DND-41 (cell line): ENCODE results near the gene WIPF3.

Source experiments
- ATAC-seq: fragments of 200-7000 bp; cut with Tn5 transposase; 3 replicates; pipeline ENCODE4 v1.9.1; 2021; ENCODE audit warnings: low read depth; ENCODE audit not compliant: insufficient read depth
- DNase-seq: peaks from one replicate; pipeline ENCODE4 v3.0.0-alpha.2; 2020
- H2AFZ ChIP-seq: 2 replicates; pipeline ENCODE4 v1.6.0; 2012; ENCODE audit warnings: low read depth, low read length
- H3K27ac ChIP-seq: 2 replicates; pipeline ENCODE4 v1.5.1; 2012; ENCODE audit warnings: low read length, inconsistent platforms
- H3K27me3 ChIP-seq: fragments of 200-600 bp; sonication (generic); 2 replicates; pipeline ENCODE4 v1.6.0; 2012; ENCODE audit warnings: low read length, mild to moderate bottlenecking, inconsistent platforms; ENCODE audit not compliant: insufficient read depth, poor library complexity
- H3K36me3 ChIP-seq: 2 replicates; pipeline ENCODE4 v1.5.1; 2012; ENCODE audit warnings: low read length, inconsistent platforms; ENCODE audit not compliant: insufficient read depth
- H3K4me1 ChIP-seq: 2 replicates; pipeline ENCODE4 v1.5.1; 2012; ENCODE audit warnings: mild to moderate bottlenecking, low read length; ENCODE audit not compliant: insufficient read depth
- H3K4me2 ChIP-seq: 2 replicates; pipeline ENCODE4 v1.6.0; 2012; ENCODE audit warnings: mild to moderate bottlenecking, moderate library complexity, low read length, inconsistent platforms; ENCODE audit not compliant: insufficient read depth
- H3K4me3 ChIP-seq, 2 experiments: fragments of 200-600 bp in 1 of 2; shearing (Covaris generic) in 1 of 2; 2 replicates each; pipeline ENCODE4 v1.5.1; 2012 to 2016; ENCODE audit warnings: inconsistent platforms in 2 of 2, low read length in 2 of 2, mild to moderate bottlenecking in 2 of 2, low read depth in 1 of 2, moderate library complexity in 1 of 2
- H3K79me2 ChIP-seq: 2 replicates; pipeline ENCODE4 v1.6.0; 2012; ENCODE audit warnings: low read length, inconsistent platforms; ENCODE audit not compliant: insufficient read depth
- H3K9ac ChIP-seq: 2 replicates; pipeline ENCODE4 v1.6.0; 2012; ENCODE audit warnings: low read depth, mild to moderate bottlenecking, inconsistent platforms, low read length, moderate library complexity
- H3K9me3 ChIP-seq: 2 replicates; pipeline ENCODE4 v1.5.1; 2012; ENCODE audit warnings: low read length, moderate library complexity, mild to moderate bottlenecking, inconsistent platforms; ENCODE audit not compliant: insufficient read depth, severe bottlenecking
- H4K20me1 ChIP-seq: 2 replicates; pipeline ENCODE4 v1.6.0; 2012; ENCODE audit warnings: low read length; ENCODE audit not compliant: insufficient read depth
- CTCF ChIP-seq: IDR thresholded peaks from 2 replicates; pipeline ENCODE4 v1.5.1; 2012; ENCODE audit warnings: borderline replicate concordance, low read length, moderate library complexity, mild to moderate bottlenecking; ENCODE audit not compliant: poor library complexity, severe bottlenecking; ENCODE audit errors: extremely low read depth
- EZH2 ChIP-seq: IDR thresholded peaks from 3 replicates; pipeline ENCODE4 v1.6.1; 2012; ENCODE audit warnings: borderline replicate concordance, low read depth, mild to moderate bottlenecking, moderate library complexity, low read length, inconsistent platforms; ENCODE audit not compliant: severe bottlenecking

Gene WIPF3

DNA sequence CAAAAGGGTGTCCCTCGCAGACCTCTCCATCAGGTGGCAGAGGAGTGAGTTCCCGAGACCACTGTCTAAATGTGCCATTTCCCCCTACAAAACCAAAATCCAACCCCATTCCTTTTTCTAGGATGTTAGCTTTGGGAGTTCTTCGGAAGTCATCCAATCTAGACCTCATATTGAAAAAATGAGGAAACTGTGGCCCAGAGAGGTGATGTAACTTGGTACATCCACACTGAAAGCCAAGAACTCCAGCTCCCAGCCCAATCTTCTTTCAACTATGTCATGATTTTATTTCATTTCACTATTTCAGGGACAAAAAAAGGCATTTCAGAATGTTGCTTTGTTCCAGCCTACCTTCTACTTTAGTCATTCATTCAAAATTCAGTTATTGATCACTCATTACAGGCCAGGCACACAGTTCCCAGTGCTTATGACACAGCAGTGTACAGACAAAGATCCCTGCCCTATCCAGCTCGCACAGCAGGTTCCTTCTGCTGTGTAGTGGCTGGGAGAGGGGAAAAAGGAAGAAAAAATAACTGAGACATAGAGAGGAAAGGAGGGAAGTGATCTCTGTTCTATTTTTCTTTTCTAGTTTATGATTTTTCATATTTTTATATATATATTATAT, 147.5 kb downstream of the WIPF3 start:
- H4K20me1 ChIP-seq: no peaks in the 10 kb centered on the region
- H3K9me3 ChIP-seq: peaks cover 25% of the 10 kb centered on the region
- peaks cover 3% of the 10 kb centered on the region for H3K27me3 ChIP-seq
- no peak overlapping the region for H3K4me2 ChIP-seq
- H3K9ac ChIP-seq: no peak overlapping the region
- H3K79me2 ChIP-seq: no peaks in the 10 kb centered on the region
- no peak for DNase-seq
- no peaks in the 10 kb centered on the region for H3K36me3 ChIP-seq
- no peaks in the 10 kb centered on the region for H3K4me1 ChIP-seq
- no peak overlapping the region for H3K4me3 ChIP-seq
- H2AFZ ChIP-seq: no peak overlapping the region
- TF ChIP-seq EZH2 (no peak), CTCF (no peak)
- no peak for ATAC-seq
- no peak overlapping the region for H3K27ac ChIP-seq

DNA sequence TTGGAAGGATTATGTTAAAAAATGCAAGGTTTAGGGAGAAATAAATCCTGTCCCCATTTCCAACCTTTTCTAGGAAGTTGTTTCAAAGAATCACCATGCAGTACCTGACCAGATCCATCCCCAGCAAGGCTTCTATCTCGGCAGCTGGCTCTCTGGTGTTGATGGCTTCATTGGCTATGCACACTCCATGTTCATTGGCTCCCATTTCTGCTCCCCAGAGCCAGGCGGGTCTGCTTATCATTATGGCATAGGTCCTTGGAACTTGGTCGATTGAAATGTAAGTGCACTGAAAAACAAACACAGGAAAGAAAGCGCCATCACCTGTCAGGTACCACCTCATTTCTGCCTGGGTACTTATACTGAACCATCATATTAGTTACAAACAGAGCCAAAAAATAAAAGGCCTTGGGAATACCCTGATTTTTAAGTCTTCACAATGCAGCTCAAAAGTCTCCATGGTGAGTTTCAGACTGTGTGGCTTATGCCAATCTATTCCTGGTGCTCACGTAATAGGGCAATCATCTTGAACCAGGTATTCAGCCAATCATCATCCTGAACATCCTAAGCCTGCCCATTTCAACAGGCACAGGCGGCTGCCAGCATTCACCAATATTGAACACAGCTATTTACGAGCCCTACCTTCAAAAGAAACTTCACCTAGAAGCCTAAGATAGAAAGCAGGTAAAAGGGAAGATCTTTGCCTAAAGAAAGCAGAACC, 148.9 kb downstream of the WIPF3 start:
- Histone ChIP-seq H3K27me3 (peaks cover 3% of the 10 kb centered on the region), H3K4me2 (no peak overlapping the region), H3K27ac (no peak overlapping the region), H3K4me3 (no peak overlapping the region), H3K4me1 (no peaks in the 10 kb centered on the region), H3K36me3 (no peaks in the 10 kb centered on the region), H4K20me1 (no peaks in the 10 kb centered on the region), H2AFZ (no peak overlapping the region), H3K9me3 (peaks cover 17% of the 10 kb centered on the region), H3K79me2 (no peaks in the 10 kb centered on the region), H3K9ac (no peak overlapping the region)
- DNase-seq: no peak
- no peak for ATAC-seq
- TF ChIP-seq EZH2 (no peak), CTCF (no peak)

DNA sequence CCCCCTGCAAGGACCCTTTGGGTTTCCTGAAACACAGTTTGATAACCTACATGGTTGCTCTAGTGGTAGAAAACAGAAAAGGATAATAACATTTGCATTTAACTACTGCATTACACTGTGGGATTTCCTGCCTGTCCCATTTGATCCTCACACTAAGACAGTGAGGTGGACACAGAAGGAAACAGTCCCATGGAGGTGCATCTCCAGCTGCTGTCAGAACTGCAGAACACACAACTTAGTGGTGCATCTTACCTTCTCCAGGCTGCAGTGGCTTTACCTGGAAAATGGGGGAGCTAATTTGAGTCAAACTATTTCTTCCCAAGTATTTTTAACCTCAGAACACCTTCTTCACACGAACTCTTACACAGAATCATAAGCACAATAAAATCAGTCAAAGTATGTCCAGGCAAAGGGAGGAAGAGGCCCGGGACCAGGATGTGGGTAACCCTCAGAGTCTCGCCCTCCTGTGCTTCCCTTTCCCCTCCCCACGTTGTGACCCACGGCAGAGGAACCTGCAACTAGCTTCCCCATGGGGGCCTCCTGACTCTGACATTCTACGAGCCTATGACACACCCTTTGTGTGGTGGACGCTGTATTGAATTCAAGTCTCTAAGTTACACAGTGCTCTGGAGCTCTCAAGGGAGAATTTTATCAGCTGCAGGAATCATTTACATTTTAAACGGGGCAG, 149.6 kb downstream of the WIPF3 start:
- H4K20me1 ChIP-seq: no peaks in the 10 kb centered on the region
- no peaks in the 10 kb centered on the region for H3K79me2 ChIP-seq
- H3K27ac ChIP-seq: no peak overlapping the region
- no peak overlapping the region; the same call in 1 of the 2 replicates for H2AFZ ChIP-seq
- DNase-seq (peak; percentile 6), ATAC-seq (0 out of 3 replicates have a peak, but pooled peaks have one; percentile 45)
- H3K27me3 ChIP-seq: peaks cover 3% of the 10 kb centered on the region
- H3K9me3 ChIP-seq: peaks cover 10% of the 10 kb centered on the region
- no peak overlapping the region for H3K9ac ChIP-seq
- no peaks in the 10 kb centered on the region for H3K4me1 ChIP-seq
- H3K36me3 ChIP-seq: no peaks in the 10 kb centered on the region
- H3K4me2 ChIP-seq: no peak overlapping the region
- H3K4me3 ChIP-seq: no peak overlapping the region
- no peak for TF ChIP-seq CTCF
- no peak for TF ChIP-seq EZH2
